Heart right ventricle (tissue), 16 donors: ENCODE data around the gene SYK. TPM values are rescaled to one million over a fixed set of nuclear protein-coding genes. Genes with fewer than 3 reads are reported as not detected.

Source experiments
- ATAC-seq, 8 donors: fragments of 200-7000 bp; cut with Tn5 transposase; one replicate each; pipeline ENCODE4 v1.9.1; 2020; ENCODE audit warnings: mild to moderate bottlenecking in 8 of 8, moderate library complexity in 8 of 8, moderate number of reproducible peaks in 1 of 8
- DNase-seq, 2 donors: peaks; one replicate each; pipeline ENCODE4 v3.0.0-alpha.2; 2020
- H3K27ac ChIP-seq, 10 donors: fragments of 200-600 bp; sonication (generic) in 2 of 10; one replicate each; pipeline versions ENCODE4 v1.5.0 to v1.8.0; 2020 to 2022; ENCODE audit warnings: mild to moderate bottlenecking in 3 of 10
- H3K27me3 ChIP-seq, 7 donors: fragments of 200-600 bp; one replicate each; pipeline ENCODE4 v1.8.0; 2021 to 2022; ENCODE audit warnings: mild to moderate bottlenecking in 2 of 7
- H3K36me3 ChIP-seq, 9 donors: fragments of 200-600 bp; sonication (generic) in 1 of 9; one replicate each; pipeline versions ENCODE4 v1.5.0 to v1.8.0; 2020 to 2022; ENCODE audit warnings: mild to moderate bottlenecking in 2 of 9
- H3K4me1 ChIP-seq, 9 donors: fragments of 200-600 bp; sonication (generic) in 1 of 9; one replicate each; pipeline versions ENCODE4 v1.5.0 to v1.8.0; 2020 to 2022; ENCODE audit warnings: mild to moderate bottlenecking in 4 of 9
- H3K4me3 ChIP-seq, 10 donors: fragments of 200-600 bp; sonication (generic) in 2 of 10; one replicate each; pipeline versions ENCODE4 v1.5.0 to v1.8.0; 2020 to 2022; ENCODE audit warnings: mild to moderate bottlenecking in 7 of 10, moderate library complexity in 2 of 10
- H3K9me3 ChIP-seq, 11 donors: fragments of 200-600 bp in 10 of 11; sonication (generic) in 2 of 11; one replicate each; pipeline versions ENCODE4 v1.5.0 to v1.8.0; 2013 to 2022; ENCODE audit warnings: mild to moderate bottlenecking in 2 of 11, control low read depth in 1 of 11, moderate library complexity in 1 of 11
- CTCF ChIP-seq, 9 donors: fragments of 200-600 bp; sonication (generic) in 2 of 9; IDR thresholded peaks; one replicate each; pipeline versions ENCODE4 v1.5.0 to v1.8.0; 2021 to 2022; ENCODE audit warnings: antibody characterized with exemption in 9 of 9, mild to moderate bottlenecking in 5 of 9, moderate library complexity in 1 of 9
- WGBS, 2 donors: extraction: QIAGEN DNeasy Blood & Tissue Kit; methylation state at CpG; one replicate each; pipeline ENCODE4 v1.1.7; 2013; ENCODE audit warnings: inconsistent platforms in 1 of 2; 5-methylcytosine and 5-hydroxymethylcytosine counted together
- intact Hi-C, 10 donors: fragments of 100-400 bp; cut with DNase I; formaldehyde crosslinking; loops; one replicate each; pipeline versions ENCODE4 v1.11.1 to v1.14.2; 2022
- polyA plus RNA-seq, 2 donors: library from polyadenylated mRNA; stranded (reverse); fragments of 200-250 nt; gene quantifications; one replicate each; pipeline ENCODE4 v1.2.3, GENCODE V29; 2013
- total RNA-seq, 10 donors: library from RNA; stranded (reverse); fragmentation: NEBNext Ultra II Directional in 3 of 10; extraction: Animal tissue kit (Norgen Biotek cat#: 25700) in 3 of 10; gene quantifications; one replicate each; pipeline versions ENCODE4 v1.2.1 to v1.2.4, GENCODE V29; 2021 to 2023
- donor health status: Arrhythmogenic right ventricular cardiomyopathy.
- donor health status: ischemic (EF 13 %, LVEDD 7.1; RV severe dilation, severe dysfunction).
- donor health status: healthy with polysubstance abuse.
- donor health status: DM: no; HTN: yes; CAD: no.
- donor health status: DM: no; HTN: no; CAD: no.
- donor health status: ischemic (EF 25% LVEDD 6.9; RV normal size, moderate dysfunction).
- donor health status: ischemic (EF 25% LVEDD 5.7; RV mildly dilated, moderate dysfunction).
- donor health status: healthy.
- donor health status: DM: yes; HTN: yes; CAD: no.
- donor health status: Ischemic cardiomyopathy.
- donor health status: ischemic (EF 35%, LVEDD 5.7; RV mildly dilated, moderate dysfunction).
- donor health status: nonischemic (EF 11% LVEDD 7.7; RV severe dilation, severe dysfunction).
- donor health status: DM: yes; HTN: yes; CAD: no.
- donor health status: PGD.
- donor health status: ischemic (EF 29% LVEDD 5.4; RV normal size, mild dysfunction).
- donor health status: nonischemic (EF 23%, LVEDD 6.1; RV moderate dilation, normal function).

Gene SYK
- total and polyA plus RNA-seq, 12 donors: 0.96 to 26.1 (median 2.3) TPM

- H3K27ac ChIP-seq: no peak overlapping the region
- H3K36me3 ChIP-seq: peaks cover 0 to 86% (median 0%) of the 10 kb centered on the region in 9 donors
- H3K4me3 ChIP-seq: no peak overlapping the region
- H3K27me3 ChIP-seq: no peaks in the 10 kb centered on the region
- DNase-seq: no peak
- no peaks in the 10 kb centered on the region for H3K9me3 ChIP-seq
- WGBS, 2 donors: 91 to 95% methylated on average over 8 of the region's 8 CpGs
- intact Hi-C loops: loop anchor here in 1 of 10 donors (10.0 kb wide), 1 partner anchor 56 kb away; no protein-coding TSS in a partner anchor
- peaks cover 0 to 12% (median 0%) of the 10 kb centered on the region in 9 donors for H3K4me1 ChIP-seq
- no peak for ATAC-seq
- no peak for TF ChIP-seq CTCF (IDR thresholded peaks at IDR 0.05)
Observed at GRCh38 chr9:90848866-90849265, 47.2 kb downstream of the SYK start.

GRCh38 chr9:90851444-90851843 is 49.8 kb downstream of the SYK start:
- Histone ChIP-seq H3K9me3 (no peaks in the 10 kb centered on the region), H3K36me3 (peaks cover 0 to 62% (median 0%) of the 10 kb centered on the region in 9 donors), H3K27ac (no peak overlapping the region), H3K27me3 (no peaks in the 10 kb centered on the region), H3K4me1 (peaks cover 0 to 12% (median 0%) of the 10 kb centered on the region in 9 donors), H3K4me3 (no peak overlapping the region)
- DNase-seq (no peak), ATAC-seq (no peak)
- intact Hi-C loops: no loop called here
- 74 to 75% methylated on average over 5 of the region's 5 CpGs for WGBS, 2 donors
- no peak for TF ChIP-seq CTCF (IDR thresholded peaks at IDR 0.05)

GRCh38 chr9:90853945-90854344 is 52.3 kb downstream of the SYK start:
- intact Hi-C loops: no loop called here
- 87 to 92% methylated on average over 10 of the region's 10 CpGs for WGBS, 2 donors
- DNase-seq (no peak), ATAC-seq (no peak)
- H3K27ac ChIP-seq: no peak overlapping the region
- H3K27me3 ChIP-seq: no peaks in the 10 kb centered on the region
- TF ChIP-seq CTCF (IDR thresholded peaks at IDR 0.05): no peak
- H3K4me3 ChIP-seq: no peak overlapping the region
- no peaks in the 10 kb centered on the region for H3K9me3 ChIP-seq
- H3K36me3 ChIP-seq: peaks cover 0 to 51% (median 0%) of the 10 kb centered on the region in 9 donors
- H3K4me1 ChIP-seq: peaks cover 0 to 12% (median 0%) of the 10 kb centered on the region in 9 donors

- Histone ChIP-seq H3K4me3 (no peak overlapping the region), H3K36me3 (peaks cover 0 to 49% (median 0%) of the 10 kb centered on the region in 9 donors), H3K9me3 (no peaks in the 10 kb centered on the region), H3K4me1 (peaks cover 0 to 17% (median 0%) of the 10 kb centered on the region in 9 donors), H3K27me3 (no peaks in the 10 kb centered on the region), H3K27ac (no peak overlapping the region)
- WGBS, 2 donors: 60 to 63% methylated on average over 8 of the region's 8 CpGs
- intact Hi-C loops: no loop called here
- no peak for TF ChIP-seq CTCF (IDR thresholded peaks at IDR 0.05)
- ATAC-seq (no peak), DNase-seq (no peak)
Observed at GRCh38 chr9:90854637-90855175, 53.1 kb downstream of the SYK start.
